ENCODE measurements around the gene APOL5. TPM values are rescaled to one million over a fixed set of nuclear protein-coding genes. Genes with fewer than 3 reads are reported as not detected.

APOL5 gene
- total and polyA plus RNA-seq, 9 of the 15 experiments (the other 6 are each of a cell fraction or from before 2014, with no cell fraction given) = not detected

GRCh38 chr22:35712672-35713071 lies 5.0 kb upstream of the APOL5 start:
- Histone ChIP-seq H3K4me2 (ENCODE audit: insufficient read depth, low read length) (no peak overlapping the region), H3K9me3 (replicated peaks; ENCODE audit: control insufficient read depth, insufficient read depth, low read depth, low read length) (no peaks in the 10 kb centered on the region; the same call in 1 of the 2 replicates), H3K27ac (ENCODE audit: extremely low read depth, low read depth, low read length) (no peak overlapping the region), H3K4me1 (replicated peaks in 1 of 2; ENCODE audit: control insufficient read depth in 2 of 2, insufficient read depth in 2 of 2, low read length in 2 of 2) (no peaks in the 10 kb centered on the region; a peak in 2 of 5 replicates), H3K79me2 (ENCODE audit: control insufficient read depth, insufficient read depth, low read length) (no peaks in the 10 kb centered on the region), H3K9ac (ENCODE audit: insufficient read depth in 1 of 2, low read depth in 2 of 2, low read length in 2 of 2) (no peak overlapping the region), H3K9me1 (ENCODE audit: control insufficient read depth, insufficient read depth, low read length) (no peaks in the 10 kb centered on the region), H3K36me3 (ENCODE audit: control insufficient read depth, insufficient read depth, low read length) (no peaks in the 10 kb centered on the region), H3K4me3 (no peak overlapping the region), H3K27me3 (ENCODE audit: control insufficient read depth in 2 of 2, insufficient read depth in 2 of 2, low read length in 2 of 2) (no peaks in the 10 kb centered on the region), H4K20me1 (replicated peaks; ENCODE audit: control insufficient read depth, insufficient read depth, low read length) (no peaks in the 10 kb centered on the region), H2AFZ (ENCODE audit: low read depth, low read length) (no peak overlapping the region)
- BruUV-seq (replicated peaks) = no TSS peak
- 5% methylated on average over 2 of the region's 2 CpGs for WGBS (ENCODE audit: insufficient coverage, low coverage, missing lambda C conversion rate)
- intact Hi-C loops (cut with micrococcal nuclease) = no loop called here
- FAIRE-seq = no peak
- ChIA-PET CTCF (ENCODE audit: low intra/inter-chr PET ratio) (no interaction called here), POLR2A (no interaction called here)
- TF ChIP-seq CTCF (IDR thresholded peaks at IDR 0.05 in 2 of 3, conservative IDR thresholded peaks at IDR 0.05 in 1 of 3; ENCODE audit: insufficient read depth in 2 of 3, low read depth in 1 of 3, low read length in 3 of 3) = peak in 1 of 3 experiments; percentile 20; a peak in 1 of 6 replicates
- TF ChIP-seq YY1 (IDR thresholded peaks at IDR 0.05; ENCODE audit: borderline replicate concordance in 1 of 3, control insufficient read depth in 1 of 3, extremely low read depth in 1 of 3, insufficient read depth in 3 of 3, insufficient read length in 1 of 3, insufficient replicate concordance in 2 of 3, low read depth in 1 of 3, low read length in 2 of 3) = peak in 1 of 3 experiments; percentile 85
- TF ChIP-seq RAD21 (CRISPR knock-in tag; conservative IDR thresholded peaks at IDR 0.05 in 1 of 2, IDR thresholded peaks at IDR 0.05 in 1 of 2) = peak in 1 of 2 experiments; percentile 56; a peak in 2 of 4 replicates
- no peak for TF ChIP-seq ILK (tag; IDR thresholded peaks at IDR 0.05; ENCODE audit: borderline replicate concordance, low read depth)
- 0 out of 2 replicates have a peak, but pooled peaks have one; percentile 49 for TF ChIP-seq TRIM28 (IDR thresholded peaks at IDR 0.05)
- 0 out of 3 replicates have a peak, but pooled peaks of 1 of the 2 experiments have one; percentile 42 for TF ChIP-seq CBX3 (IDR thresholded peaks at IDR 0.05; ENCODE audit: borderline replicate concordance in 1 of 2, low read length in 2 of 2)
- TF ChIP-seq ZNF318 (IDR thresholded peaks at IDR 0.05; ENCODE audit: borderline replicate concordance in 1 of 2, low read depth in 1 of 2) = no peak
- no peak for DNase-seq (ENCODE audit: extremely low read depth in 1 of 4, low spot score in 3 of 4)
- no peak for ATAC-seq
- in situ Hi-C loops (cut with MboI) = no loop called here
